NOMO-1 treated with DMSO at 0.1 percent for 48 hours (cell line): Measurements from ENCODE around the gene REEP6.
A peak's percentile ranks its signal among the peaks of the same experiment; 100 is the strongest.

Experiments
- DNase-seq: peaks from one replicate; lab custom pipeline; 2025; ENCODE audit not compliant: unreplicated experiment; lab: John Stamatoyannopoulos, UW

Gene REEP6

DNA sequence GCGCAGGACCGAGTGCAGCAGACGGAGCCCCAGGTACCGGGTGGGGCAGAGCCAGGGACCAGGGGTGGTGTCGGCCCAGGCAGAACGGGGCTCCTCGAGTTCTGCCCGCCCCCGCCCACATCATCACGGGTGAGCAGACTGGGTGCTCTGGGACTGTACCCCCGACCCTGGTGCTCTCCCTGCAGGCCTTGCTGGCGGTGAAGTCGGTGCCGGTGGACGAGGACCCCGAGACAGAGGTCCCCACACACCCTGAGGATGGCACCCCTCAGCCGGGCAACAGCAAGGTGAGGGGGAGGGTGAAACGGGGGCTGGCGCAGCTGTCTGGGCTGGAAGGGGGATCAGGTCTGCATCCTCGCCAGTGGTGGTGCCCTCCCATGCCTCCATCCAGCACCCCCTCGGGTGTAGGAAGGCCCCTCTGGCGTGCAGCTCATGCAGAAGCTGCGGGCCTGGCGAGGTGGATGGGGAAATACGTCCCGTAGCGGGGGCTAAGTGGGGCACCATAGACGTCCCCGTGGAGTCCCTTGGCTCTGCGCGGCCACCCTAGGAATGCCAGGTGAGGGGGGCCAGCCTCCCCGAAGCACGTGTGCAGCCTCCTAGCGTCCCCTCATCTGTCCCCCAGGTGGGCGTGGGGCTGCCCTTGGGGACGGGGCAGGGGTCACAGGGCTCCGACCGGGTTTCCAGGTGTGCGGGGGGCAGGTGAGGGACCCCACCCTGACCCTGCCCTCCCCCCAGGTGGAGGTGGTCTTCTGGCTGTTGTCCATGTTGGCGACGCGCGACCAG is 34.7 kb upstream of the REEP6 start:
- no peak for DNase-seq

DNA sequence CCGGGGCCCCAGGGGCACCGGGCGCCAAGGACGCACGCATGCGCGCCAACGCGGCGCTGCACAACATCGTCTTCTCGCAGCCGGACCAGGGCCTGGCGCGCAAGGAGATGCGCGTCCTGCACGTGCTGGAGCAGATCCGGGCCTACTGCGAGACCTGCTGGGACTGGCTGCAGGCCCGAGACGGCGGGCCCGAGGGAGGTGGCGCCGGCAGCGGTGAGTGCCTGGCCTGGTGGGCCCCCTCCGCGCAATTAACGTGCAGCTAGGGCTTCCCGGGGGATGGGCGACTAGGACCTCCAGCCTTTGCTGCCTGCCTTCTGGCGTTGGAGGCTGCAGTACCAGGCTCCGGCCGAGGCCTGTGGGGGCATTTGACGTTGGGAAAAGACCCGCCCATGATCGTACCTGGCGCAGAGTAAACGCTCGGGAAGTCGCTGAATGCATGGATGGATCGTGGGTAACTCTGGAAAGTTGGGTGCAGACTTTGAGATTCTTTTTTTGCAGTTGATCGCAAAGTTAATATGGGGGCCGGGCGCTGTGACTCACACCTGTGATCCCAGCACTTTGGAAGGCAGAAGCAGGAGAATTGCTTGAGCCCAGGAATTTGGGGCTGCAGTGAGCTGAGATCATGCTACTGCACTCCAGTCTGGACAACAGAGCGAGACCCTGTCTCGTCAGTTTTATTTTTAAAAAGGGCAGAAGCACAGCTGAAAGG is 33.8 kb upstream of the REEP6 start:
- no peak for DNase-seq

DNA sequence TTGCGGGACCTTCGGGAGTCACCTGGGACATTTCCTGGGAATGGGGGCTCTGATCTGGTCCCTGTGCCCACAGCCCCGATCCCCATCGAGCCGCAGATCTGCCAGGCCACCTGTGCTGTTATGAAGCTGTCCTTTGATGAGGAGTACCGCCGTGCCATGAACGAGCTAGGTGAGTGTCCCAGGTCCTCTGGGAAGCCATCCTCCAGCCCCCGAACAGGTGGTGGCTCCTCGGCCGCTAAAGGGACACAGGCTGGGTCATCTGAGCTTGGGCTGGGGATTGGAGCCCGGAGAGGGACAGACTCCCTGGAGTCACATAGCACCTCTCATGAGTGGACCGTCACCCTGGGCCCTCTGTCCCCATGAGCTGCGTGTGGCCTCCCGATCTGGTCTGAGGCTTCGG is 33.1 kb upstream of the REEP6 start:
- no peak for DNase-seq

GRCh38 chr19:1459479-1459878 is 31.5 kb upstream of the REEP6 start:
- DNase-seq = peak; percentile 33

GRCh38 chr19:1460033-1460995 is 30.7 kb upstream of the REEP6 start:
- DNase-seq = no peak

GRCh38 chr19:1461862-1462261 is 29.1 kb upstream of the REEP6 start:
- no peak for DNase-seq

GRCh38 chr19:1465191-1466016 is 25.6 kb upstream of the REEP6 start:
- no peak for DNase-seq

GRCh38 chr19:1466018-1466460 is 24.9 kb upstream of the REEP6 start:
- no peak for DNase-seq

DNA sequence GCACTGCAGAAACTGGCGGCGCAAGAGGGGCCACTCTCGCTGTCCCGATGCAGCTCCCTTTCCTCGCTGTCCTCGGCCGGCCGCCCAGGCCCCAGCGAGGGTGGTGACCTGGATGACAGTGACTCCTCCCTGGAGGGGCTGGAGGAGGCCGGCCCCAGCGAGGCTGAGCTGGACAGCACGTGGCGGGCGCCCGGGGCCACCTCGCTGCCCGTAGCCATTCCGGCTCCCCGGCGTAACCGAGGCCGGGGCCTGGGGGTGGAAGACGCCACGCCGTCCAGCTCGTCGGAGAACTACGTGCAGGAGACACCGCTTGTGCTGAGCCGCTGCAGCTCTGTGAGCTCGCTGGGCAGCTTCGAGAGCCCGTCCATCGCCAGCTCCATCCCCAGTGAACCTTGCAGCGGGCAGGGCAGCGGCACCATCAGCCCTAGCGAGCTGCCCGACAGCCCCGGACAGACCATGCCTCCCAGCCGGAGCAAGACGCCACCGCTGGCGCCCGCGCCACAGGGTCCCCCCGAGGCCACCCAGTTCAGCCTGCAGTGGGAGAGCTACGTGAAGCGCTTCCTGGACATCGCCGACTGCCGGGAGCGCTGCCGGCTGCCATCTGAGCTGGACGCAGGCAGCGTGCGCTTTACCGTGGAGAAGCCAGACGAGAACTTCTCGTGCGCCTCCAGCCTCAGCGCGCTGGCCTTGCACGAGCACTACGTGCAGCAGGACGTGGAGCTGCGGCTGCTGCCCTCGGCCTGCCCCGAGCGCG is 24.3 kb upstream of the REEP6 start:
- DNase-seq = no peak

- DNase-seq = no peak
Observed at GRCh38 chr19:1467215-1467489, 23.8 kb upstream of the REEP6 start.

DNA sequence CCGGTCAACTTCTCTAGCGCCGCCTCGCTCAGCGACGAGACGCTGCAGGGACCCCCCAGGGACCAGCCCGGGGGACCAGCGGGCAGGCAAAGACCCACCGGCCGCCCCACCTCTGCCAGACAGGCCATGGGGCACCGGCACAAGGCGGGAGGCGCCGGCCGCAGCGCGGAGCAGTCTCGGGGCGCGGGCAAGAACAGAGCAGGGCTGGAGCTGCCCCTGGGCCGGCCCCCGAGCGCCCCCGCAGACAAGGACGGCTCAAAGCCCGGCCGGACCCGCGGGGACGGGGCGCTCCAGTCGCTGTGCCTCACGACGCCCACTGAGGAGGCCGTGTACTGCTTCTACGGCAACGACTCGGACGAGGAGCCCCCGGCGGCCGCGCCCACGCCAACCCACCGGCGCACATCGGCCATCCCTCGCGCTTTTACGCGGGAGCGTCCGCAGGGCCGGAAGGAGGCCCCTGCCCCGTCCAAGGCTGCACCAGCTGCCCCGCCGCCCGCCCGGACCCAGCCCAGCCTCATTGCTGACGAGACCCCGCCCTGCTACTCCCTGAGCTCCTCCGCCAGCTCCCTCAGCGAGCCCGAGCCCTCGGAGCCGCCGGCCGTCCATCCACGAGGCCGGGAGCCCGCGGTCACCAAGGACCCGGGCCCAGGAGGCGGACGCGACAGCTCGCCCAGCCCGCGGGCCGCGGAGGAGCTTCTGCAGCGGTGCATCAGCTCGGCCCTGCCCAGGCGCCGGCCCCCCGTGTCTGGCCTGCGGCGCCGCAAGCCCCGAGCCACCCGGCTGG is 23.3 kb upstream of the REEP6 start:
- DNase-seq = no peak

GRCh38 chr19:1468274-1468820 is 22.6 kb upstream of the REEP6 start:
- no peak for DNase-seq

- no peak for DNase-seq
Observed at GRCh38 chr19:1468821-1469254, 22.1 kb upstream of the REEP6 start.

GRCh38 chr19:1469255-1470054 is 21.5 kb upstream of the REEP6 start:
- no peak for DNase-seq

GRCh38 chr19:1470055-1470304 is 21.0 kb upstream of the REEP6 start:
- no peak for DNase-seq

GRCh38 chr19:1470305-1471009 is 20.5 kb upstream of the REEP6 start:
- no peak for DNase-seq

- DNase-seq = no peak
Observed at GRCh38 chr19:1471010-1471514, 19.9 kb upstream of the REEP6 start.
